HG03521 (cell line): ENCODE results near the gene PLCH1.

Experiments
- ATAC-seq: cut with Tn5 transposase; IDR thresholded peaks from one replicate; pipeline ENCODE4 v1.9.1; 2021; ENCODE audit warnings: mild to moderate bottlenecking, moderate library complexity; ENCODE audit not compliant: unreplicated experiment

The PLCH1 gene

DNA sequence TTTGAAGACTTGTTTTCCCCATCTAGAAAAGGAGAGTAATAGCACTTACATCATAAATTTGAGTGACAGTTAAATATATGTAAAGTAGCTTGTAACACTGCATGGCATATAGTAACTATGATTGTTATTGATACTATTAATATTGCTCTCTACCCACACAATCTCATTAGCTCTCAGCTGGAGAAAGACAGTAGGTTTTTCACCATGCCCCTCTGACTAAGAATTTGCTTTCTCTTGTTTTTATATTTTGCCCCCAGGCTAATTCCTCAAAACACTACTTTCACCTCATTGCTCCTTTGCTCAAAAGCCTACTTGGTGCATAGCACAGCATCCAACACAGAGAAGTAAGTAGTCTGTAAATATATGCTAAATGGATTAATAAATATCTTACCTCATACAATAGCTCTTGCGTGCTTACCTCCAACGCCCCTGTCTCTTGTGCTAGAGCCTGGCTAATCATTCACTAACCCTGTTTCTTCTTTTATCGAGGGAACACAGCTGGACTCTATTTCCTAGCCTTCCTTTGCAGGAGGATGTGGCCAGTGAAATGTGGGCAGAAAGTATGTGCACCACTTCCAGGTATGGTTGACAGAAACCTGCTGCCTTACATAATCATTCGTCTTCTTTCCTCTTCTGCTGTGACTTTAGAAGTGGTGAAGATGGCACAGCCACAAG is 190.0 kb downstream of the PLCH1 start:
- peak; percentile 73 for ATAC-seq

DNA sequence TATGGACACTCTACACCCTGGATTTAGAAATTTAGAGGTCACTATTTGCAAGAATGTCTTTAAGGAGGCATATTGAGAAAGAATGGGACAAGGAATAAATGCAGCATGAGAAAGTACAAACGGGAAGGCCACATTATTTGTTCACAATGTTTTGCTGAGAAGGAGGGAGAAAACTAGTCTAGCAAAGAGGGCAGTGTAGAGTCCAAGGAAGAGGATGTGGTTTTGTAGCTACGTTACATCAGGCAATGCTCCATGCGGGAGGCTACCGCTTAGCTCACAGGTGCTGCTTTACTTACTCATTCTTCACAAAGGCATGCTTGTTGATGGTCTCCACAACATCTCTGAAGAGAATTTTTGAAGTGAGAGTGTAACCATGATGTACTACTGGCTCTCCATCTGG is 191.1 kb downstream of the PLCH1 start:
- ATAC-seq = peak; percentile 30

DNA sequence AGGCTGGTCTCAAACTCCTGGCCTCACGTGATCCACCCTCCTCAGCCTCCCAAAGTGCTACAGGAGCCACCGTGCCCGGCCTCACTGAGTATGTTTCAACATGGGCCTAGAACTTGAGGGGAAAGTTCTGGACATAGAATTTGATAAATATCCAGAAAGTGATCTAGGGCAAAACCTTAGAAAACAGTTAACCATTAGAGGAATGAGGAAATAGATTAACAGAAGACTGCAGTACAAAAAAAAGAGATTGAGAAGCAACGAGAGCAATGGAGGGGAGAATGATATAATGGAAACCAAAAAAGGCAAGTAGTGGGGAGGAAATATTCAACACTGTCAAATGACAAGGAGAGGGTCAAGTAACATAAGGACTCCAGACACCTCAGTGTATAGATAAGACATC is 191.5 kb downstream of the PLCH1 start:
- ATAC-seq = no peak

DNA sequence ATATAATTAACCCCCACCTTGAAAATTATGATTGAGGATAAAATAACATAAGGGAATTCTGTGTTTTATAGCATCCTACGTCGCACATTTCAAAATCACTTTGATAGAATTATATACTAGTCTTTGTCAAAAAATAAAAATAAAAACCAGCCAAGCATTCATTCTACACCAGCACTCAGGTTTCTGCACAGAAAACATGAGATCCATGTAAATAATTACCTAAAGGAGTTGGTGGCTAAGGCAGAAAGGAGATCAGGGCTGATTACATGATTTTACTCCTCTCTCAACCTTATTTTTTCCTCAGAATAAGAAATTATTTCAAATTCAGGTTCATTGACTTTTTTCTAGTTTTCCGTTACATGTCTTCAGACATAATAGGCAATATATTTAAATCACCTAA is 194.5 kb downstream of the PLCH1 start:
- ATAC-seq = no peak

DNA sequence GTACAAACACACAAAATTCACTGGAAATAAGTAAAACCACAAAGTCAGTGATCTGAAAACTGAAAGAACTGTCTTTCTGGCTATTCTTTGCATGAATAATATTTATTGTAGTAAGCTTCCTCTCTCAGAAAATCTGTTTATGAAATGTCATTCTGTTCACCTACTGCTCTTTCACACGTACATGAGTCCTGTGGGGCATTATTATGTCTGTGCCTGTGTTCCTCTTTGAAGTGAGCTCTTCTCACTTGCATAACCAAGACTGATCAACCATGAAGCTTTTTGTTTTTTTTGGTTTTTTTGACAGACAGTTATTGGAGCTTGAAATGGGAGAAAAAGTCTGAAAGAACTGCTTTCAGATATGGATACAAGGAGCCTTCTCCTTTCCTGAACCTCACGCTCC is 195.8 kb downstream of the PLCH1 start:
- ATAC-seq = peak; percentile 89

DNA sequence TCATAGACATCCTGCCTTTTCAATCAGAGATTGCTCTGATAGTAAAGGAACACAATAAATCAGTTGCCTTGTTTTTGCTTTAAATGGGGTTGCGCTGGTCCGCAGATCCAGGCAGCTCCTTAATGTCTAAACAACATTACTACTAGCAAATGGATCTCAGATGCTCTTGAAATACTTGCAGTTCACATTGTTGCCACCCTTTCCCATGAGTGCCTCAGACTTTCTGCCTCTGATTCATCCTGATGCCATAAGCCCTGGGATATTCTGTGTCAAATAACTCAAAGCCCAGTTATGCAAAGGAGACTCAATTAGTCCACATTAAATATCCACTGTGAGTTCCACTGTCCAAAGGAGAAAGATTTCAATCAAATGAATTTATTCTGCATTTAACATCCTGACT is 196.7 kb downstream of the PLCH1 start:
- ATAC-seq = no peak

DNA sequence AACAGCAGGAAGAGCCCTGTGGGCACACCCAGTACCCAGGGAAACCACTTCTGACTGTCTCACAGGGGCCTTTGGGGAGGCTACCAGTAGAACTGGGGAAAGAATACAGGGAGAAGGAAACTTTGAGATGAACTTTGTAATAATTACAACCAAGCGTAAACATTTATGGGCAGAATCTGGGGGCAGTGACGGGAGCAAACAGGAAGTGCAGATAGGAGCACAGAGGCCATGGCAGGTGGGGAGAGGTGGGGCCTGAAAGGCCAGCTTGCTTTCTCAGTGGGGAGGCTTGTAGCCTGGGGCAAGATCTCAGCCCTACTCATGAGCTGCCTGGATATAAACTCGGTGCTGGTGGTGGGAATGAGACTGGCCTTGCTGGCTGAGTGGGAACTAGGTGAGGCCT is 209.8 kb downstream of the PLCH1 start:
- no peak for ATAC-seq

DNA sequence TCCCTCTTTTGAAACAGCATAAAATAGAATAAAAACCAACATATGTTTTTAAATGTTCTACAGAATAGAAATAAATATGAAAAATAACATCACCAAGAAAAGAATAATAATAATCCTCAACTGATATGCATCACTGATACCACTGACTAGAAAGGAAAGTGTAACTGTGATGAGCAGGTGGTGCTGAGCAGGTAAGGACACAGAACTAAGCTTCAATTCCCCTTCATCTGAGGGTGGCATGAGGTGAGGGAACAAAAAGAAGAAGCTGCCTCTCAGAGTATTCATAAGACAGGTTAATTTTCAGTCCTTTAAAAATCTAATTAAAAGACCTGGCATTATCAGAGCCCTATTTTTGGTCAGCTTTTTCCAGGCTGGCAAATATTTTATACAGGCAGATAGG is 216.3 kb downstream of the PLCH1 start:
- ATAC-seq = no peak

DNA sequence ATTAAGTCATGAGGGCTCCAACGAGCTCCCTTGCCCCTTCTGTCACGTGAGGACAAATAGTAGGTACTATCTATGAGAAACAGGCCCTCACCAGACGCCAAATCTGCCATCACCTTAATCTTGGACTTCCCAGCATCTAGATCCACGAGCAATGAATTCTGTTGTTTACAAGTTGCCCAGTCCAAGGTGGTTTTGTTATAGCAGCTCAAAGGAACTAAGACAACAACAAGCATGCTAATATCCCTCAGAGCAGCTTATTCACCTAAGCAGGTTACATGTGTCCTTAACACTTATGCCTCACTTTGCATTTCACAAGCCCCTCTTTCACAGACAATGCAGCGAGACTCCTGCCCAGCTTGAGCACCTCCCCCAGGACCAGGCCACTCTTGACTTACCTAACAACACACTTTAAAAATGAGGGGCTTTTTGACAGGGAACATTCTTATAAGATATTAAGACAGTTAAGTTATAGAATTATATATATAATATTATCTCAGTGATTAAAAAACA is 219.5 kb downstream of the PLCH1 start:
- no peak for ATAC-seq

DNA sequence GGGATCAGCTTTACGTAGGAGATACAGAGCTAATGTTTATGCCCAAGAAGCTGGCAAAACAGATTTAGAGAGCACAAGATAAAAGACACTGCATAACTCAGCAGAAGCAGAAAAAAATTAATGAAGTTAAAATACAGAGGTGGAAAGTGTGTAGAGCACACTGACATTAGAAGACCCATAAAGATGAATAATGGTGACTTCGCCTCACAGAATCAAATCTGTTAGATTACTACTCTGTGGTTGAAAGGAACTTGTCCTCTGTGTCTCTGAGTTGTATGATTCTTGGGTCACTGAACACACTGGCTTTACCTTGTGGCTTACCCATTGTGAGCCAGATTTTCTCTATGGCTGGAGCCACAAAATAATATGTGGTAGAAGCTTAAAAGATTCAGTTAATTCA is 224.4 kb downstream of the PLCH1 start:
- ATAC-seq = no peak

DNA sequence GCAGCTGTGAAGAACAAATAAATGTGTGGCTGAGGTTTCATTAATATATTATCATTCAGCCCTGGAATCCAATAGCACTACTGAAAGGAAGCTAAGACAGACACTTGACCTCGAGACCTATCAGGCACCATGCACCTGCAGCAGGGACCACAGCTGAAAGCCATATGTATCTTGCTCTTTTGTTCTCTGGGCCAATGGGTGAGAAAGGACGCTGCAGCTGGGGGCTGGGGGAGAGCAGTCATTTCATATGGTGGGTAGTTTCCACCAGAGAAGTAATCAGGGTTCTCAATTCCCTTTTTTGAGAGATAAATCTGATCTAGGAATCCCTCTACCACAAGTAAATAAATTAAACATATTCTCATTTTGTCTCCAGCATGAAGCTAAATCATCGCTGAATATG is 225.8 kb downstream of the PLCH1 start:
- peak; percentile 85 for ATAC-seq

DNA sequence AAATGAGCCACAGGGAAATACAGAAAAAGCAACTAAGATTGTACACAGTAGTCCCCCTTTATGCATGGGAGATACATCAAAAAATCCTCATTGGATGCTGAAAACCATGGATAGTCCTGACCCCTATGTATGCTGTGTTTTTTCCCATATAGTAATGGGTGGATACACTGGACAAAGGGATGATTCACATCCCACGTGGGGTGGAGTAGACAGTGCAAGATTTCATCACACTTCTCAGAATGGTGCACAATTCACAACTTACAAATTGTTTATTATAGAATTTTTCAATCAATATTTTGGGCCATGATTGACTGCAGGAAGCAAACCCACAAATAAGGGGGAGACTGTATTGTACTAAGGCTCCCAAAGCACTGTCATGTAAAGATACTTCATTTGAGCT is 227.0 kb downstream of the PLCH1 start:
- ATAC-seq = no peak

DNA sequence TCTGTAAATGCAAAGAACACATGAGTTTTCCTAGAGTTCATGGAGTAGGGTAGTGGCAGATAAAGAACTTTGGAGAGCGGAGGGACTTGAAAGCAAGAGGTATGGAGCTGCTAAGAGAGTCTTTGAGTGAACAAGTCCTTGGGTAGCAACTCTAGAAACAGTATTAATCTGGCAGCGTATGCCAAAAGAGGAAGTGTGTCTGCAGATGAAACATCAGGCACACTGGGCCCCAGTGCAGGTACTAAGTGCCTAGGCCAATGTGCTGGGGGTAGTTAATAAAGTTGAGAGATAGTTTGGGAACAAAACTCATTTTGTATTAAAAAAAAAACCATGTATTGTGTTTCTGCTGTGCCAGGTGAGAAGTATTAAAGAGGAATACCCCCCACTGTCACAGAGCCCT is 228.4 kb downstream of the PLCH1 start:
- ATAC-seq = no peak

DNA sequence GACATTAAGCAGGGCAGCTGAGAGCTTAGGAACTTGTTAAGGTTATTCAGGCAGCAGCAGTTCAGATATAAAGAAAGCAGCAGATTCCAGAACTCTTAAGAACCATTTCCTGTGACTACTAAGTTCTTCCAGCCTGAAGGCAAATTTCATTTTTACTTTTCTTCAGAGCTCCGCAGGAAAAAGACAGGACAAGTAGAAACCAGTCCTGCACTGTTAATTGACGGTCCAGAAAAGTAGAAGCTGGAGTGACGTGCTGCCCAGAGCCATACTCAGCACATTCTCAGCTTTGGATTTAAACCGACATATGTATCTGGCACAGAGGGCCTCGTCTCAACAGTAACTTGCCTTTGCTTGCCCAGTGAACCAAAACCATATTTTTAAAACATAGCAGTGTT is 232.0 kb downstream of the PLCH1 start:
- no peak for ATAC-seq

DNA sequence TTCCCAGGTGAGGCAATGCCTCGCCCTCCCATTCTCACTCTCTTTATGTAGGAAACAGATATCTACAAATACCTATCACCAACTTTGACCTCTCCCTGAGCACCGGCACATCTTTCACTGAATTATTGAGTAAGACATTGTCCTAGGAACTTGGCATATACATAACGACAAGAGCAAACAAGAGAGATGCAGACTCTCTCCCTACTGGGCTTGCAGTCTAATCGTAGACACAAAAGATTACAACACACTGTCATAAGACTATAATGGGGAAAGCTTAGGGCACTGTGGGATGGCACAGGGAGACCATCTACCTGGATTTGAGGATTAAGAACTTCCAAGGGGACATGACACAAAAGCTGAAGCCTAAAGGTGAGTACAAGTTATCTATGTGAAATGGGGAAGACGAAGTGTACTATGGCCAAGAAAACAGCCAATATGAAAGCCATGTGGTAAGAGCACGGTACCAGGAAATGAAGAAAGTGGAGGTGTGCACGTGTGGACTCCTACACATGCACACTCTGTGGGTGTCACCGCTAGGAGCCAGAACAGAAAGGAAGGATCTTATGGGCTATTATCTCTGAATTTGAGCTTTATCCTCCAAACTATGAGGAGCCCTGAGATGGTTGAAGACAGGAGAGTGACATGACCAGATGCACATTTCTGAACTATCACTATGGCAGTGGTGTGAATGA is 232.6 kb downstream of the PLCH1 start:
- ATAC-seq = no peak

DNA sequence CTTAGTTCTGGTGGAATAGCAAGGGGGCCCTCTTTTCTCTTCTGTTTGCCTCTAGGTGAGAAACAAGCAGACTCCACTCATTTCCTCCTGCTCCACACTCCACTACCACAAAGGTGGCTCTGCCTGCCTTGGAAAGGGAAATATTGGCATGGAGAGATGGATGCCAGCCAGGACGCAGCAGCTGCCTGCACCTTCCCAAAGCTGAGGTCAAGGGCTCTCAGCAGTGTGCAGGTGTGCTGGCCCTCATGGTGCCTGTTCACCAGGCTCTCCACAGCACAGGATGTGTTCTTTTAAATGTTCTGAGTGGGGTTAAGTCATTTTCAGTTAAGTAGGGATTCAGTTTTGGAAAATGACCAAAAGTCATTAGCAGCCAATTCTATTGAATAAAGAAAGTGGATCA is 240.2 kb downstream of the PLCH1 start:
- ATAC-seq = no peak

DNA sequence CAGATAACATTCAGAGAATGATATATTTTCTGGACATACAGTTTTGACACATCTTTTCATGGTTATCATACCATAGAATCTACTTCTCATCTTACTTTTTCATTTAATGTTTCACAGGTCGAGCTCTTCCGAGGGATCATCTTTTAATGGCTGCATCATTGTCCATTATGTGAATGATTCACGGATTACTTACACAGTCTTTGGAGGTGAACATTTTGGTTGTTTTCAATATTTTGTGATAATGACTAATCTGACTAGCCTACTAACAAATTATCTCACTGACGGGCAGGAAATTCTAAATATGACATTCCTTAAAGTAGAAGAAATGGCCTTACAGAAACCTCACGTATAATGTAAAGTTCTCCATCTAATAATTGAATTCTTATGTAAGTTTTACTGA is 242.2 kb downstream of the PLCH1 start:
- ATAC-seq = no peak

DNA sequence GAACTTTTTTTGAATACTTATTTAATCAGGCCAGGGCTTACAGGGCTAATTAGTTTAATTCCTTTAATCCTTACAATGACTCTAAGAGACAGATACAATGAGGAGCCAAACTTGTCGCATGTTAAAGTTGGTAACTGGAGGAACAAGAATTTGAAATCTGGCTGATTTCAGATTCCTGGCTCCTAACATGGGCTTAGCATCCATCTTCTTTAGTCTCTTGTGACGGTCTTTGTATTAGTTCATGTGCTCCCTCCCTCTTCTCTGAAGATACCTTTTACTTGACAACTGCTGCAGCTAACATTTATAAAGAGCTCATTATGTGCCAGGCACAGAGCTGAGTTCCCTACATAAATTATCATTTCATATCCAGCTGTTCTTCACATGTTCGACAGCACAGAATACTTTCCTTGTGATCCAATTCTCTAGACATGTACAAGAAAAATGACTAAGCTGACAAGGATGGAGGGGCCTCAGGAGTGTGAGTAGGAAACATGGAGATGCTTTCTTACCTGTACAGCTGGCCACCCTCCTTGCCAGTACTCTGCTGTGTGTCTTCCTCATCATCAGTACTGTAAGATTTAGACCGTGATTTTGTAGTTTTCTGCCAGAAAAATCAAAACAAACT is 244.6 kb downstream of the PLCH1 start:
- ATAC-seq = no peak

DNA sequence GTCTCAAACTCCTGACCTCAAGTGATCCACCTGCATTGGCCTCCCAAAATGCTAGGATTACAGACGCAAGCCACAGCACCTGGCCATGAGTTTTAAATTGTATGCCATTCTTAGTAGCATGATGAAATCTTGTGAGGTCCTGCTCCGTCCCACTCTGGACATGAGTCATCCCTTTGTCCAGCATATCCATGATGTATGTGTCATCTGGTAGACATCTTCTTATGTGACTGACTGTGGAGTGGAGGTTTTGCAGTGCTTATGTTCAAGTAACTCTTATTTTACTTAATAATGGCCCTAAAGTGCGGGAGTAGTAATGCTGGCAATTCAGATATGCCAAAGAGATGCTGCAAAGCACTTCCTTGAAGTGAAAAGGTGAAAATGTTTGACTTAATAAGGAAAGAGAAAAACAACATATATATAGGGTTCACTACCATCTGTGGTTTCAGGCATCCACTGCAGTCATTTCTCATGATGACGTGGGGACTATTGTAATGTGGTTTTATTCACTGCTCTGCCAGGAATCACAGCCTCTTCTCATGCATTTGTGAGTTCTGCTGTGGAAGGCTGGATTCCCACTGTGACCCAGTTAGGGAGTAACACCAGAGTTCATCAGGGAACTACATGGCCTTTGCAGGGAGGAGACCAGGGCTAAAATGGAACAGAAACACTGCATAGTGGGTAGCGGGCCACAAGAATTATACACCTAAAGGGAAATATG is 246.8 kb downstream of the PLCH1 start:
- ATAC-seq = no peak

DNA sequence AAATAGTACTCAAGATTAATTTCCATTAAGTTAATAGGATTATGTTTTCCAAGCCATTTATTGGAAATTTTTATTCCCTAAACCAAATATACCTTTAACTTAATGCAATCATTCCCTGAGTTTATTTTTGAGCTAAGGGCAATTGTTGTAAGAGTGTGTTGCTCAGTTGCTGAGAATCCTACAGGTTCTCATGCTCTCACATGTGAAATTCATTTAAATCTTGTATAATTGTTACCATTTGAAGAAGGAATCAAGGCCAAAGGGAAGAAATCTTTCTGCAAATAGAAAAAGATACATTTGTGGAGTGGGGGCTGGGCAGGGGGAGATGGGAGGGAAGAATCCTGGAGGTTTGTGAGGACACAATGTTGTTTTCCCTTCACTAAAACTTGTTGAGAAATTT is 248.7 kb downstream of the PLCH1 start:
- ATAC-seq = no peak

DNA sequence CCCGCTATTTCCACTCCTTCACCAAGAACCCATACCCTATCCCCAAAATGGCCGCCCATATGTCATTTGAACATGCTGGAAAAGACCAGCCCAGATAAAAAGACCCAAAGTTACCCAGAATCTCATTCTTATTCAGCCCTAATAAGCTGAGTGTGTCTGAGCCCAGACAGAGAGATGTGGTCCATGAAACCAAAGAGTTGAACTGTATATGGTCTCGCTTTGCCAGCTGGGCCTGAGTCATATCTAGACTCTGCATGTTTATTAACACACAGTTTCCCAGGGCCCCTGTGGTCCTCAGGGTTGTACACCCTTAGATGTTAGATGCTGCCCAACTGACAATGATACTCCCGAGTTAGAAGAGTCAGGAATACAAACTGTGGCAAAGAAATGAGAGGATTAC is 249.5 kb downstream of the PLCH1 start:
- ATAC-seq = peak; percentile 72

DNA sequence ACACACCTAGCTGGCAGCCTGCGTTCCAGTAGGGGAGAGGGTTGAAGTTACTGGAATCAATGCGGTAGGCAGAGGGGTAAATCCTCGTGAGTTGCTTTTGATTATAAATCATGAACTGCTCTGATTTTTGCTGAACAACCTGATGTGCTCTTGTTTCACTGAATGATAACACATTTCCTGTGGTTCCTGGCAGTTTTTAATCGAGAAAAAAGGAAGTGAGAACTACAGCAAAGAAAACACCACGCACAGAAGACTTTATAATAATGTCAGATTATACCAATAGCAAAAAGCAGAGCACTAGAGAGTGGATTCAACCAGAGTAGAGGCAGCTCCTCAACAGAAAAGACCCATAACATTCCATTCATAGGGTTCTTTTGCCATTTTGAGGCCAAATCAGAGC is 250.5 kb downstream of the PLCH1 start:
- ATAC-seq = peak; percentile 41
